Measurements from ENCODE around the gene PIP5KL1.

The PIP5KL1 gene

DNA sequence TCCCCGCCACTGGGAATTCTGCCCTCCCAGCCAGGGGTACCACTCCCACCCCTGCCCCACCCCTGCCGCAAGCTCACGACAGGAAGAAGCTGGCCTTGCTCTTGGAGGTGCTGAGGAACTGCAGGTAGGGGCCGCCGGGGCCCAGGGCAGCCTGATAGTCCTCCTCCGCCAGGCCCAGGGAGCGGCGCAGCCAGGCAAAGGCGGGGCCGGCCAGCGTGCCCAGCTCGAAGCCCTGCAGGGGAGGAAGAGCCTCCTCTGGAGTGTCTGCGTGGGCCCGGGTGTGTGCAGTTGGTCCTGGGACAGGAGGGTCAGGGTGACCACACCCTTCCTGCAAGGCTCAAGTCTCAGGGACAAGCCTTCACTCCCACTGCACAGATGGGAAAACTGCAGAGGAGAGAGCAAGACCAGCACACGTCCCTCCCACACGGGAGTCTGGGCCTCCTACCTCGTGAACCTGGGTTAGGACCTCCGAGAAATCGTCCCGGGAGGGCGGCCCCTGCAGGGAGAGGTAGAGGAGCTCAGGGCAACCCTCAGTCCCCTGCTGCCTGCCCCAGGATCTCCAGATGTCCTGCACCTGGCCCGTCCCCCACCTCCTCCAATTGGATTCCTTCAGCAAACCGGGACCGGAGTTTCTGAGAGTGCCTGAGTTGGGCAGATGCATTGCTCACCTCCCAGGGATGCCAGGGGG lies 2.4 kb downstream of the PIP5KL1 start:
- no peak for DNase-seq

DNA sequence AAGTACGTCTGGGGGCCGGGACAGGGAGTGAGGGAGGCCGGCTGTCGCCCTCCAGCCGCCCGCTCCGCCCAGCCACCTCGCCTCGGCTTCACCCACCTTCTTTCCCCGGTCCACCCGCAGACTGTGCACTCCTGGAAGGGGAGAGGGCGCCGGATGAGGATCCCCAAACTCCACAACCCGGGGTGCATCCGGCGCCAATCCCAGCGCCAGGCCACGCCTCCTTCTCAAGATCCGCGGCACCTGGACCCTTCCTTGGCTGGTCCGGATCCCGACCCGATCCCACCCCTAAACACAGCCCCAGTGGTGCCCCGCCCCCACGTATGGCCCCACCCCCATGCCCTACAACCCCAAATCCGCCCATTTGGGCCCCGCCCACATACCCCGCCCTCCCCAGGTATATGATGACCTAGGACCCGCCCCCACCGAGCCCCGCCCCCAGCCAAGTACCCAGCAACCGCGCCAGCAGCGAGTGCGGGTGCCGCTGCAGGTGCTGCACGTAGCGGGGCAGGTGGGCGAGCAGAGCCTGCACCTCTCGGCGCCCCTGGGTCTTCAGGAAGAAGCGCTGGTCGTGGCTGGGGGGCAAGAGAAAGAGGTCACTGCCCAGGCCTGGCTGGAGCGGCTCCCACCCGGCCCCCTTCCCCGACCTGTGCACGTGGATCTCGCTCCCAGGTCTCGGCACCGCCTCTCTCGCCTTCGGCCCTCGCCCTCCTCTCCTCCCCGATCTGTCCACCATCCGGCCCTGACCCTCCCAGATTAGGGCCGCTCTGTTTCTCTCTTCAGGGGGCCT lies 3.2 kb downstream of the PIP5KL1 start:
- peak; percentile 84 for DNase-seq

DNA sequence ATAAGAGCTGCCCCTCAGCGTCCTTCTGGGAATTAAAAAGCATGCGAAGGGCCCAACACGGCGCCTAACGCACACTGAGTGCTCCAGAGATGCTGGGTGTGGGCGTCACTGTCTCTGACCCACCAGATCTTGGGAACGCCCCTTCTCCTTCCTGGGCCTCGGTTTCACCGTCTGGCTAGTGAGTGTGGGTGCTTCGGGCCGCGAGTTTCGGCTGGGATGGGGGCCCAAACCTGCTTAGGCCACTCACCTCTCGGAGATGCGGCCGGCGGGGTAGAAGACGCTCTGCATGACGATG lies 3.7 kb downstream of the PIP5KL1 start:
- no peak for DNase-seq

DNA sequence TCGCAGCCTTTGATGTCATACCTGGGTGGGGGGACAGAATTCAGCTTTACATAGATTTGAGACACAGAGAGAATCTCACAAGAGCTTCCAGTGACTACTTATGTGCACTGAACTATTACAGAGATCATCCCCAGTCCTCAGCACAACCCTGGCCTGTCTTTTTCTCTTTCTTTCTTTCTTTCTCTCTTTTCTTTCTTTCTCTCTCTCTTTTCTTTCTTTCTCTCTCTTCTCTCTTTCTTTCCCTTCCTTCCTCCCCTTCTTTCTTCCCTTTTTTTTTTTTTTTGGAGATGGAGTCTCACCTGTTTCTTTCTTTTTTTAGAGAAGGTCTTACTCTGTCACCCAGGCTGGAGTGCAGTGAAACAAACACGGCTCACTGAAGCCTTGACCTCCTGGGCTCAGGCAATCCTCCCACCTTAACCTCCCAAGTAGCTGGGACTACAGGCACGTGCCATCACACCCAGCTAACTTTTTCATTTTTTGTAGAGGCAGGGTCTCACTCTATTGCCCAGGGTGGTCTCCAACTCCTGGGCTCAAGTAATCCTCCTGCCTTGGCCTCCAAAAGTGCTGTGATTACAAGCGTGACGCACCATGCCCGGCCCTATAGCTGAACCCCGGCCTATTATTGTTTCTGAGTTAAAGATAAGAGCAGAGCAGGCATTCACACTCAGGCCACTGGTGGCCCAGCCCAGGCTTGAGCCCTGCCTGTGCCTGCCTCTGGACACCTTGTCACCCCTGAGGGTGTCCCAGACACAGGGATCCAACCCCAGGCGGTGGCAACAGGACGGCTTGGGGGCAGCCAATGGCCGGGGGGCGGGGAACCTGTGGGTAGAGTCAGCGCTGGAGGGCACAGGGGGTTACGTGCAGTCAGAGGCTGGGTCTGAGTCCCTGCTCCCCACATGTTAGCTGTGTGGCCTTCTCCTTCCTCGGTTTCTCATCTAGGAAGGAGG lies 4.3 kb downstream of the PIP5KL1 start:
- no peak for DNase-seq

DNA sequence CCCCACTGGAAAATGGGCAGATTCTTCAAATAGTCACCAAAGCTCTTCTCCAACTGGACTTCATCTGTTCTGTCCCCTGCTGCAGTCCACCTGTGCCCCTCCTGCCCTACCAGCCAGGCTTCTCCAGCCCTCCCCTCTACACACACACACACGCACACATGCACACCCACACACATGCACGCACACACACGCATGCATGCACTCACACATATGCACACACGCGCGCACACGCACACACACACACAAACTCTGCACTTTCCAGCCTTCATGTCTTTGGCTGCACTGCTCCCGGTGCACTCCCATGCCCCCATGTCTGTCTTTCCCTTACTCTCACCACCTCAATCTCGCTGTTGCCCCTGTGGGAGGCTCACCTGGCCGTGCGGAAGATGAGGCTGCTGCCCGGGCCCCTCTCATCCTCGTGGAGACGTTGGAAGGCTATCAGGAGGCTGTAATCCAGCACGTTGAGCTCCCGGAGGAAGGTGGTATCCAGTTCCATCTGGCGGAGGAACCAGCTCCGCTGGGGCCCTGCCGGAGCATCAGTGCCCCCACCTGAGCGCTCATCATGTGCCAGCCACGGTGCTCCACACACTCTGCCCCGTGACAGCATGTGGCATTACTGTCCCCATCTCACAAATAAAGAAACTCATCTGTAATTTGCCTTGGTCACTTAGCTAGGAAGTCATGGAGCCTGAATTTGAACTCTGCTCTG lies 5.7 kb downstream of the PIP5KL1 start:
- DNase-seq, result no peak

DNA sequence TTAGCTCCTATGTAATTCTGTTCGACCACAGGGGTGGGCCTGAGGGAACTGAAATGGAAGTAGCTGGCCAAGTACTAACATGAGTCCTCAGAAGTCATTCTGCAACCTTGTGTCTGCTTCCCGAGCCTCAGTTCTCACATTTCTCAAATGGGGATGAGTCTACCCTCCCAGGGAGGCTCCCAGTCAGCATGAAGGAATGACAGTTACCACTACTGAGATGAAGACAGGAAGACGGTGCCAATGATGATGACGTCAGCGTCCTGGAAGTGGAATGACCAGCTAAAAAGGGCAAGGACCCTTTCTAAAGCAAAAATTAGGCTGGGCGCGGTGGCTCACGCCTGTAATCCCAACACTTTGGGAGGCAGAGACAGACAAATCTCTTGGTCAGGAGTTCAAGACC lies 6.8 kb downstream of the PIP5KL1 start:
- DNase-seq, result no peak

DNA sequence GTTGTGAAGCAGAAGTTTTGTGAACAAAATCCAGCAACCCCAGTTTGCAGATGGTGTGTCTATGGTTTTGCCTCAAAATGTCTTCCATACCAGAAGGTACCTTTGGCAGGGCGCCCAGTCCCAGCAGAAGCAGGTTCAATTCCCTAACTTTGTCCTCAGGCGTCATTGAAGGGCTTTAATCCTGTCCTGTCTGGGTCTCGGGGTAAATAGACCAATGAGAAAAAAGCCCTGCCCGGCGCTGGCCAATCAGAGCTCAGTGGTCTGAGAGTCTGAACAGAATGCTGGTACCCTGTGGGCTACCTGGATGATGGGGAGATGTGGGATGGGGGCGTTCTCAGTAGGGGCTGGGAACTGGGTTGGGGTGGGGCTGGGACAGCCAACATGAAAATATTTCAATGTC lies 7.5 kb downstream of the PIP5KL1 start:
- DNase-seq, result peak; percentile 49

DNA sequence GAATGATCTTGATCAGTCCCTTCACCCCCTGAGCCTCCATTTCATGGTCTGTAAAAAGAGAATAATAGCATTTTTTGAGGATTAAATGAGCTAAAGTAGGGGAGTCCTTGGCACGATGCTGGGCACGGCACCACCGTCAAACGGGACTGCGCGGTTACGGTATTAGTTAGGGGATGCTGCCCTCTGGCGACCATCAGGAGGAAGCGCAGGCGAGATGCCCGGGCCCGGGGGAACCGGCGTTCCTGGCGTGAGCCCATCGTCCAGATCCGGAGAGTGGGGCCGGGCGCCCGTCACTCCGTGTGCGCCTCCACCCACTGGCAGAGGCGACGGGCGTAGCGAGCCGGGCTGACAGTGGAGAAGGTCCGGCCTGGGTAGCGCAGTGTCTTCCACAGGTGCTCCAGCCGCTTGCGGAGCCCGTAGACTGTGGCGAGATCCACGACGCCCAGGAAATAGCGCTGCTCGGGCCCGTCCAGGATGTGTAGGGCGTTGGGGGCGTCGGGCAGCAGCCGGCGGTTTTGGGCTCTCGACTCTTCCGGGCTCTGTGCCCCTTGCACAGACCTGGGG lies 8.9 kb downstream of the PIP5KL1 start:
- peak; percentile 47 for DNase-seq

DNA sequence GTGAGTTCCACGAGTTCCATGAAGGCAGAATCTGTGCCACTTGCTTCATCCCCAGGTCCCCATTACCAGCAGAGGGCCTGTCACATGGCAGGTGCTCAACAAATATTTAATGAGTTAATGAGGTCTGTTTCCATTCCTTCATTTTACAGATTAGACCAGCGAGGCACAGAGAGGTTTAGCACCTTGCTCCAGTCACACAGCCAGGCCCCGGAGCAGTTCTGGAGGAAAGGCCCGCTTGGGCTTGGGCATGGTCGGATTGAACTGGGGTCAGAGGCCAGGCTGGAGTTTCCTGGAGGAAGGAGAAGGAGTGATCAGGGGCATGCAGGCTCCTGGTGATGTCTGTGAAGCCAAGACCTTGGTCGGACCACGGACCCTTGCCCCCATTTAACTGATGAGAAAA lies 9.8 kb downstream of the PIP5KL1 start:
- DNase-seq, result no peak

DNA sequence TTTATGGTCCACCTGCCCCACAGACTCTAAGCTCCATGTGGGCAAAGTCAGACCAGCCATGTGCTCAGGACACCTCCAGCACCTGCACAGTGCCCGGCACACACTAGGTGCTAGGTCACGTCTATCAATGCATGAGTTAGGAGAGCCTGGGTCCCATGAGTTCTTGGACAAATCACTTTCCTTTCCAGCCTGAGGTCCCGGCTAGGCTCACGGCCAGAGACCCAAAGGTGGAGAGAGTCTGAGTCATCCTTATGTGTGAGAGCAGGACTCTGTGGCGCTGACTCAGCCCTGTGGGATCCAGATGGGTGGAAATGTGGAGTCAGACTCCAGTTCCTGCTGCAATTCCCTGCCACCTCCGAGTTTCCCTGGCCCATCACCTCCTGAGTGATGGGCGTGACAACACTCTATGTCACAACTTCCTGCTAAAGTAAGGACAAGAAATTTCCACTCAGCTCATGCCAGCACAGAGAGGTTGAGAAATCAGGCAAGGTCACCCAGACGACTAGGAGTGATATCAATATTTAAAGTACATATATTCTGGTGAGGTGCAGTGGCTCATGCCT lies 11.2 kb downstream of the PIP5KL1 start:
- DNase-seq, result no peak

DNA sequence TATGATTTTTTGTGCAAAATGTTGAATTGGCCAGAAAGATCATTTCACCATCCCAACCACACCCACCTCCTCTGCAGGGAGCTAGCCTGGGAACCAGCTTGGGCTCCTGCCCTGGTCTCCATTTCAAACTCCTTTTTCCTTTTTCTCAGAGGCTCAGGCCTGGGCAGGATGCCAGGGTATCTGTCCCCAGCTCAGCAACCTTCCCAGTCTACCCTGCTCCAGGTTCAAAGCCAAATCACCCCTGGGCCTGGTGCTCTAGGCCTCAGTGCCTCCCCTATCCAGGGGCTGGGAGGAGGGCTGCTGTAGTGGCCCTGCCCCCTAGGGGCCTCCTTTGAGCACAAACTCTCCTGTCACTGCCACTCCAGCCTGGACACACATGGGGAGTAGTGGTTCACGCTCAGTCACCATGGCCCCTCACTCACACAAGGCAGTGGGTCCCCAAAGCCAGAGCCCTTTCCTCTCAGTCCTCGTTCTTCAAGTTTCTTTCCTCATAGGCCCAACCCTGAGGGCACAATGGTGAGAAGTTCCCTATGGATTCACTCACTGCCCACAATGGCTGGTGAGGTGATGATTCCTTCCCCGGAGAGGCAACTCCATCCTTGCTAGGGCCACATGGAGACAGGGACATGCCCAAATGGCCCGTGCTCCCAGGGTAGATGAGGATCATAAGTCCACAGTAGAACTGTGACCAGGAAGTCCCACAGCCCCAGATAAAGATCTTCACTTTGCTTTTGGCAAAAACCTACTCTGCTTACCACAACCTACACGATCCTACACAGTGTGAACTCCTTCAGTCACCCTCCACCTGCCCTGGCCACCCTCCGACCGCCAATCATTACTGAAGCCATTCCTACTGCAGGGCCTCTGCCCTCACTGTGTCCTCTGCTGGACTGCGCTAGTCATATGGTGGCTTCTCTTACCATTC lies 12.1 kb downstream of the PIP5KL1 start:
- no peak for DNase-seq

DNA sequence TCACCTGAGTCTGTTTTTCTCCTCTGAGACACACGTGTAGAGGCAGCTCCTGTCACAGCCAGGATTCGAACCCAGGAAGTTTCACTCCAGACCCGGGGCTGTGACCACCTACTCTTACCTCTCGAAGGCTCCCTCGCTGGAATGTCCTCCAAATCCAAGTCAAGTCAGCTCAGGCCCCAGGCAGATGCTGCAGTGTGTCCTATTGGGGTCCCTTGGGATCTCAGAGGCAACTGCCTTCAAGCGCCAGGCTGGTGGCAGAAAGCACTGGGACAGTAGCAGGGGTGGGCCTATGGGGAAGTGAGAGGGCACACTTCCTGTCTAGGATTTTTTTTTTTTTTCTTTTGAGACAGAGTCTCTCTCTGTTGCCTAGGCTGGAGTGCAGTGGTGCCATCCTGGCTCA lies 13.0 kb downstream of the PIP5KL1 start:
- DNase-seq, result peak; percentile 79

DNA sequence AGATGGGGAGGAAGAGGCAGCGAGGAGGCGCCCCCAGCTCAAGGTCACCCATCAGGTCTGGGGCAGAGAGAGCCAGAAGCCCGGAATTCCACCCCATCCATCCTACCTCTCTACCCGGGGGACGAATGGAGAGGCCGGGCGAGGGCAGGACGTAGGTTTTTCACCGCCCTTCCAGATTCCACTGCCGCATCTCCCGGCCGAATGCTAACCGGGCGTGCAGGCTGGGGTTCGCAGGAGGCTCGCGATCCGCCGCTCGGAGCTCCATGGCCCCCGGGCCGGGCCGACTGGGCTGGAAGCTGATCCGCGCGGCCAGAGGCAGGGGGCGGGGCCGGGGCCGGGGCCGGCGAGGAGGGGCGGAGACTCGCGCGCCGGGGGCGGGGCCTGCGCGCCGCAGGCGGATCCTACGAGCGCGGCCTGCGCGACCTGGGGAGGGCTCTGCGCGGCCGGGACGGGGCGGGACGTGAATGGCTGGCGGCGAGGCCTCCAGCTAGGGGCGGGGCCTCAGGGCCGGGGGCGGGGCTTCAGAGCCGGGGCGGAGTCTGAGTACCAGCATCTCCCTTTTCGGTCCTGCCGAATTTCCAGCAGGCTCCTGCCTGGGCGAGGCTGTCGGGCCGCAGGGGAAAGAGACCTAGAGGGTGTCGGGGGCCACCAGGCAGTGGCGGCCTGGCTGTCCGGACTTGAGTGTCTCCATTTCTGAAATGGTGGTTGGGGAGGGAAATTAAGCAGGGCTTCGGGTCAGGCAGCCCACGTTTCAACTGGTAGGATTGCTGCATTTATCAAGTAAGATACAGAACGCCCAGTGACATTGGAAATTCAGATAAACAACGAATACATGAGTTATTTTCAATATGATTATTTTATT lies 13.6 kb downstream of the PIP5KL1 start, which contains the start of gene ST6GALNAC4:
Gene ST6GALNAC4, minus strand, starts transcription at position 322 of the 862 bp plus-strand sequence. CDS start 622 bp downstream, outside the sequence.
- peak; percentile 96 for DNase-seq

DNA sequence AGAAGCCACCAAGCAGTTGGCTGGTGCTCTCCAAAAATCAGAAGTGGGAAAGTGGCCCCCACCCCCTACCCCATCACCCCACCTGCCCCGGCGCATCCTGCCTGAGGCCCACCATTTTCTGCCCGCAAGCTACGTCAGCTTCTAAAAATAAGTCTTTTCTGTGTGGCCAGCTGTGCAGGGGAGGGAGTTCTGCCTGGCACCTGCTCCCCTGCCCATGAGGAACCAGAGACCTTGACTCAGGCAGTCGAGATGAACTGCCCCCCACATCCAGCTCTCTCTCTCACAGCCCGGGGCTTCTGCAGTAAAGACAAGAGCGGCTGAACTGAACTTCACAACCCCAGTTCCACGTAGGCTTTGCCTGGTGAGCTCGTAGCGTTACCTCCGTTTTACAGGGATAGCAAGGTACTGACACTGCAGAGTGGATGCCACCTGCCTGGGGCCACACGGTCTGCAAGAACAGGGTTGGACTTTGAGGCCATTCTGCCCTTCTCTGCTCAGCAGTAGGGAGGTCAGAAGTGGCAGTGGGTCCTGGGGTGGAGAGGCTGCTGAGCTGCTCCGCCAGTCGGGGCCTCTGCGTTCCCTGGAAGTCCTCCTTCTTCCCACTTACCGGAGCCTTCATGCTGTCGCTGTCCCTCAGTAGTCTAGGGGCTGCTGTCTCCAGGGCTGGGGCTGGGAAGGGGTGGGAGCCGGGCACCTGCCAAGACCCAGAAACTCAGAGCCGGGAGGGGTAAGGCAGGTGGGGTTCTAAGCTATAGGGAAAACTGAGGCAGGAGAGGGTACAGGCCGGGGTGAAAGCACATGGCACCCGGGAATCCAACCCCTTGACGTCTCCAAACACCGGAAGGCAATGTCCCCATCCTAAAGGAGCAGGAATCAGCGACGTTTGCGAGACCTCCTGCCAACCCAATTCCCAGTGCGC lies 14.5 kb downstream of the PIP5KL1 start:
- peak; percentile 45 for DNase-seq

DNA sequence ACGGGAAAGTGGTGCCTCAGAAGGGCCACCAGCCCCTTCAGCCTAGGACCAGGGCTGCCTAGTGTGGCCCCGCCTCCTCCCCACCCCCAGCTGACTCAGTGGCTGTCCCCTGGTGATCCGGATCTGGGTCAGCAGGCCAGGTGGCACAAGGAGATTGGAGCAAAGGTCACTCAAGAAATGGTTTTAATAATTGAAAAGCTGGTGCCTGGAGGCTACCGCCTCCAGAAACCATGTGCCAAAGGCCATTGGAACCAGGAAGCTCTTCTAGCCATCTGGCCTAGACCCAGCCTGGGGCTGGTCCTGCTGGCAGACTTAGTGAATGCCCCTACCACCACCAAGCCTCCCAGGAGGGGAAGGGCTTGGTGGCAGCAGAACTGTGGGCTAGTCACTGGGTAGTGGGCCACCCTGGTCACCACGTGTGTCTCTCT lies 15.2 kb downstream of the PIP5KL1 start:
- DNase-seq, result no peak

DNA sequence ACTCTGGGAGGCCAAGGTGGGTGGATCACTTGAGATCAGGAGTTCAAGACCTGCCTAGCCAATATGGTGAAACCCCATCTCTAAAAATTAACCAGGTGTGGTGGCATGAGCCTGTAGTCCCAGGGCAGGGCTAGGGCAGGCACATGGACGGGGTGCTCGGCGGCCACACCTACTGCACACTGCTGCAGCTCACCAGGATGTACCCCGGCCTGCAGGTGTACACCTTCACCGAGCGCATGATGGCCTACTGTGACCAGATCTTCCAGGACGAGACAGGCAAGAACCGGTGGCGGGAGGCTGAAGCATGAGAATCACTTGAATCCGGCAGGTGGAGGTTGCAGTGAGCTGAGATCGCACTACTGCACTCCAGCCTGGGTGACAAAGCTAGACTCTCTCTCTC lies 16.9 kb downstream of the PIP5KL1 start:
- DNase-seq, result no peak

DNA sequence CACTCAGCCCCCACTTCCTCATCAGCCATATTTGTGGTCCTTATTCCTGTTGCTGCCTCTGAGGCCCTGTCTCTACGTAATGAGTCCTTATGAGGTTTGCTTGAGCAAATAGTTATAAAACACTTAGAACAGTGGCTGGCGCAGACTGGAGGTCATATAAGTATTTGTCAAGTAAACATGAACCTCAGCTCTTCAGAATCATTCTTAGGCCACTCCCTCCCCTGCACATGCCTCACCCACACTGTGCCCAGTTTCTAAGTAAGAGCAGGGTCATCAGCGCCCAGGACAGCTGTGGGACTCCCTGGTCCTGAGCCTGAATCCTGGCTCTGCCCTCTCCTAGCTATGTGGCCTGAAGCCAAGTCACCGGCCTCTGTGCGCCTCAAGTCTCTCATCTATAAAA lies 17.7 kb downstream of the PIP5KL1 start:
- DNase-seq, result no peak

DNA sequence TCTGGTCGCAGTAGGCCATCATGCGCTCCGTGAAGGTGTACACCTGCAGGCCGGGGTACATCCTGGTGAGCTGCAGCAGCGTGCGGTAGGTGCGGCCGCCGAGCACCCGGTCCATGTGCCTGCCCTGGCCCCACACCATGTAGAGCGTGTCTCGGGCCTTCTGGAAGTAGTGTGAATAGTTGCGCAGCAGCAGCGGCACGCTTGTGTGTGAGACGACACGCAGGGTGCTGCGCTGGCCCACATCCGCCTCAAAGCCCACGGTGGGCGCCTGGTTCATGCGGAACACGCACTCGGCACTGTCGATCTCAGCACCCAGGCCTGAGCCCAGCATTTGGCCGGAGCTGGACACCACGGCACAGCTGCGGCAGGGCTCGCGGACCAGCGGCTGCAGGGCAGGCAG lies 18.3 kb downstream of the PIP5KL1 start:
- no peak for DNase-seq

All from NCI-H2171 (cell line).